K562 (cell line): Measurements from ENCODE around the gene GPR152. TPM values are rescaled to one million over a fixed set of nuclear protein-coding genes. Genes with fewer than 3 reads are reported as not detected.

ENCODE experiments used
- ATAC-seq: fragments of 200-7000 bp; cut with Tn5 transposase; 3 replicates; pipeline ENCODE4 v1.9.1; 2020; ENCODE audit warnings: moderate library complexity
- BruUV-seq: library from RNA; stranded (reverse); fragments of 400-500 nt; replicated peaks from 2 replicates; lab custom pipeline; 2021; lab: Mats Ljungman, UMichigan
- CTCF ChIA-PET: fragments of 300-600 bp; formaldehyde crosslinking; extraction: SDS; loops from one replicate; lab custom pipeline; 2021; ENCODE audit warnings: low intra/inter-chr PET ratio; lab: Yijun Ruan, JAX
- POLR2A ChIA-PET: fragments of 300-600, 350-650 bp; sonication (Branson Sonifier 250); formaldehyde crosslinking; extraction: SDS; loops from one replicate; lab custom pipeline; 2021; ENCODE audit warnings: antibody characterized with exemption, inconsistent platforms; lab: Yijun Ruan, JAX
- DNase-seq, 4 experiments: peaks; one replicate each; pipeline versions ENCODE4 v3.0.0 to v3.0.0-alpha.2; 2011 to 2018; ENCODE audit warnings: low spot score in 3 of 4, mixed read lengths in 3 of 4; ENCODE audit errors: extremely low read depth in 1 of 4
- FAIRE-seq: peaks from 2 replicates; lab custom pipeline; 2011; peaks lifted over from hg19 to GRCh38; lab: Jason Lieb, UNC
- H2AFZ ChIP-seq: 2 replicates; pipeline ENCODE4 v1.6.0; 2011; ENCODE audit warnings: low read depth, low read length, control low read depth, inconsistent platforms
- H3K27ac ChIP-seq: fragments of 200-600 bp; 3 replicates; pipeline ENCODE4 v1.8.0; 2011; ENCODE audit warnings: low read depth, mild to moderate bottlenecking, control low read depth, inconsistent platforms, low read length, moderate library complexity, mixed read lengths; ENCODE audit errors: extremely low read depth
- H3K27me3 ChIP-seq, 2 experiments: fragments of 300-600 bp in 1 of 2; 2 replicates in 1 of 2; 3 replicates in 1 of 2; pipeline versions ENCODE4 v1.6.0 to v1.8.0; 2011; ENCODE audit warnings: inconsistent platforms in 2 of 2, low read length in 2 of 2, mild to moderate bottlenecking in 1 of 2, mixed read lengths in 1 of 2, moderate library complexity in 1 of 2; ENCODE audit not compliant: control insufficient read depth in 2 of 2, insufficient read depth in 2 of 2
- H3K36me3 ChIP-seq: fragments of 300-600 bp; 3 replicates; pipeline ENCODE4 v1.8.0; 2011; ENCODE audit warnings: mild to moderate bottlenecking, low read length, inconsistent platforms; ENCODE audit not compliant: control insufficient read depth, insufficient read depth
- H3K4me1 ChIP-seq, 2 experiments: fragments of 200-600 bp in 1 of 2; replicated peaks in 1 of 2; 2 replicates in 1 of 2; 3 replicates in 1 of 2; pipeline versions ENCODE4 v1.5.1 to v1.8.0; 2011; ENCODE audit warnings: inconsistent platforms in 2 of 2, low read length in 2 of 2, mild to moderate bottlenecking in 1 of 2, mixed read lengths in 1 of 2, moderate library complexity in 1 of 2; ENCODE audit not compliant: control insufficient read depth in 2 of 2, insufficient read depth in 2 of 2
- H3K4me2 ChIP-seq: 2 replicates; pipeline ENCODE4 v1.6.1; 2011; ENCODE audit warnings: low read length, control low read depth, inconsistent platforms, mixed read lengths; ENCODE audit not compliant: insufficient read depth
- H3K4me3 ChIP-seq: fragments of 200-600 bp; sonication (generic), shearing (Covaris generic); 2 replicates; pipeline ENCODE4 v1.5.1; 2016; ENCODE audit warnings: control low read depth, inconsistent platforms
- H3K79me2 ChIP-seq: fragments of 200-600 bp; 3 replicates; pipeline ENCODE4 v1.8.0; 2011; ENCODE audit warnings: low read length, inconsistent platforms; ENCODE audit not compliant: control insufficient read depth, insufficient read depth
- H3K9ac ChIP-seq, 2 experiments: 2 replicates each; pipeline versions ENCODE4 v1.6.0 to v1.6.1; 2011; ENCODE audit warnings: low read depth in 2 of 2, low read length in 2 of 2, control low read depth in 1 of 2, inconsistent platforms in 1 of 2, mild to moderate bottlenecking in 1 of 2, mixed read lengths in 1 of 2; ENCODE audit not compliant: insufficient read depth in 1 of 2
- H3K9me1 ChIP-seq: one replicate; pipeline ENCODE4 v1.6.0; 2011; ENCODE audit warnings: inconsistent platforms, mild to moderate bottlenecking, low read length, moderate library complexity; ENCODE audit not compliant: control insufficient read depth, insufficient read depth
- H3K9me3 ChIP-seq: replicated peaks from 2 replicates; pipeline ENCODE4 v1.5.1; 2011; ENCODE audit warnings: low read depth, low read length, inconsistent platforms; ENCODE audit not compliant: control insufficient read depth, insufficient read depth
- H4K20me1 ChIP-seq: replicated peaks from 2 replicates; pipeline ENCODE4 v1.6.1; 2011; ENCODE audit warnings: low read length, inconsistent platforms, mixed read lengths; ENCODE audit not compliant: control insufficient read depth, insufficient read depth
- BRF1 ChIP-seq: IDR thresholded peaks from 3 replicates; pipeline ENCODE4 v1.6.1; 2011; ENCODE audit warnings: borderline replicate concordance, mild to moderate bottlenecking; ENCODE audit not compliant: insufficient read length; ENCODE audit errors: extremely low read depth
- ESRRA ChIP-seq: fragments of 450-650 bp; IDR thresholded peaks from 2 replicates; pipeline ENCODE4 v1.6.1; 2014; ENCODE audit warnings: low read depth, mild to moderate bottlenecking, moderate library complexity, borderline replicate concordance
- IFI16 ChIP-seq: fragments of 250-450 bp; sonication (Bioruptor Pico); IDR thresholded peaks from 2 replicates; pipeline ENCODE4 v2.1.2; 2022; ENCODE audit warnings: mild to moderate bottlenecking, inconsistent platforms
- NR2C1 ChIP-seq, 2 experiments: fragments of 450-650 bp; IDR thresholded peaks; 2 replicates each; pipeline ENCODE4 v1.6.1; 2017; ENCODE audit warnings: mild to moderate bottlenecking in 2 of 2, antibody characterized with exemption in 1 of 2, inconsistent platforms in 1 of 2, missing compliant biosample characterization in 1 of 2, missing genetic modification characterization in 1 of 2
- NR2C2 ChIP-seq, 2 experiments: fragments of 200-800 bp in 1 of 2; sonication (Bioruptor generic) in 1 of 2; sonication (generic) in 1 of 2; formaldehyde crosslinking in 1 of 2; IDR thresholded peaks; 2 replicates each; pipeline versions ENCODE4 v1.6.1 to v1.8.0; 2016 to 2022; ENCODE audit warnings: mild to moderate bottlenecking in 1 of 2, missing compliant biosample characterization in 1 of 2, missing genetic modification characterization in 1 of 2, missing genetic modification reagents in 1 of 2
- POLR2G ChIP-seq: fragments of 200-400 bp; formaldehyde crosslinking; IDR thresholded peaks from 2 replicates; pipeline ENCODE4 v1.6.1; 2017; ENCODE audit warnings: low read depth, mild to moderate bottlenecking, antibody characterized with exemption, low read length, moderate library complexity
- ZBTB7A ChIP-seq: IDR thresholded peaks from 2 replicates; pipeline ENCODE4 v1.6.1; 2011; ENCODE audit warnings: low read depth, mild to moderate bottlenecking, low read length, moderate library complexity, borderline replicate concordance; ENCODE audit not compliant: control insufficient read depth
- WGBS: fragments of 100-300 bp; shearing (Covaris generic); methylation state at CpG from one replicate; pipeline ENCODE4 v1.1.6; 2016; ENCODE audit warnings: low coverage, mixed read lengths; ENCODE audit not compliant: insufficient coverage; ENCODE audit errors: missing lambda C conversion rate; 5-methylcytosine and 5-hydroxymethylcytosine counted together
- in situ Hi-C: fragments of 300-500 bp; cut with MboI; formaldehyde crosslinking; loops from 4 replicates; pipeline ENCODE4 v1.15.0; 2018; ENCODE audit warnings: inconsistent platforms, mixed read lengths
- intact Hi-C: fragments of 100-400 bp; cut with micrococcal nuclease; formaldehyde crosslinking; loops from 2 replicates; pipeline ENCODE4 v1.14.2; 2022
- polyA plus RNA-seq, 8 experiments: library from polyadenylated mRNA; depleted of rRNA in 4 of 8; stranded (reverse) in 5 of 8; unstranded in 3 of 8; fragments of >200 nt; fragmentation: Nextera tagmentation in 2 of 8; fragmentation: Illumina TruSeq in 1 of 8; extraction: Ambion mirVana in 2 of 8; extraction: Trizol in 1 of 8; gene quantifications; 2 replicates each; pipeline versions ENCODE4 v1.2.1 to v1.2.3, GENCODE V29; 2011 to 2014; ENCODE audit warnings: inconsistent platforms in 1 of 8, missing spikeins in 1 of 8
- total RNA-seq, 7 experiments: library from RNA; depleted of rRNA in 6 of 7; stranded (reverse); fragments of >200 nt in 6 of 7; fragmentation: Illumina TruSeq in 2 of 7; extraction: Trizol in 2 of 7; gene quantifications; 2 replicates each; pipeline versions ENCODE4 v1.2.1 to v1.2.3, GENCODE V29; 2011 to 2021; ENCODE audit warnings: low replicate concordance in 1 of 7

The GPR152 gene
- total and polyA plus RNA-seq, 9 of the 15 experiments (the other 6 are each of a cell fraction or from before 2014, with no cell fraction given), result not detected

DNA sequence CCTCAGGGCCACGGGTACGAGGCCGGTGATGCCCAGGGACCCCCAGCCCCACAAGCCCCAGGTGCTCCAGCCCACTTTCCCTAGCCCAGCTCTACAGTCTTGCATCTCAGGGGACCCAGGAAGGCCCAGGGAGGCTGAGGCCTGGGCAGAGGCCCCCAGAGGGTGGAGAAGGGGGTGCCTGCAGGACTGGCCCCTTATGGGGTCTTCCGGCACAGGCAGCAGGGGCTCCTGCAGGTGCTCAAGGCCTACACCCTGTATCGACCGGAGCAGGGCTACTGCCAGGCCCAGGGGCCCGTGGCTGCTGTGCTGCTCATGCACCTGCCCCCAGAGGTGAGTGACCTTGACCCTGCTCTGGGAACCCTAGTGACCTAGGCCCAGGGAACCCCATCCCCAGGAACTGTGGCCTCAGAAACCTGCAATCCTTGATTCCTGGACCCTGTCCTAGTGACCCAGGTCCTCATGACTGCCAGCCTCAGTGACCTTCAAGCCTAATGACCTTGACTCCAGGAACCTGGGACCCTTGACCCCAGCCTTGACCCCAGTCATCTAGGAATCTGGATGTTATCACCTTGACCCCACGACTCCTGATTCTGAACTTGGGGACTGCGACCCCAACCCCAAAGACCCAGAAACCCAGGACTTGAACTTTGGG, 46.7 kb downstream of the GPR152 start:
- Histone ChIP-seq H3K9ac (no peak overlapping the region; a peak in 1 of 4 replicates), H3K27me3 (no peaks in the 10 kb centered on the region), H4K20me1 (no peaks in the 10 kb centered on the region), H3K4me3 (no peak overlapping the region), H2AFZ (no peak overlapping the region), H3K36me3 (0 out of 3 replicates have a peak, but pooled peaks cover under 1% of the 10 kb centered on the region), H3K79me2 (peaks cover 8% of the 10 kb centered on the region), H3K4me2 (no peak overlapping the region), H3K9me1 (no peaks in the 10 kb centered on the region), H3K4me1 (peaks cover 11 to 79% of the 10 kb centered on the region in 2 experiments), H3K27ac (no peak overlapping the region; the same call in 2 of the 3 replicates), H3K9me3 (no peaks in the 10 kb centered on the region)
- no TSS peak for BruUV-seq
- CTCF ChIA-PET, result no interaction called here
- FAIRE-seq (no peak), DNase-seq (no peak), ATAC-seq (no peak)
- intact Hi-C loops, result no loop called here
- in situ Hi-C loops, result no loop called here
- POLR2A ChIA-PET, result interaction anchor here (1.2 kb wide), 1 partner anchor 96 kb away, joined by 4 read pairs; no protein-coding TSS in a partner anchor
- TF ChIP-seq BRF1 (no peak), ESRRA (peak; percentile 89), NR2C2 (CRISPR knock-in tag; IDR thresholded peaks at IDR 0.05) (no peak), NR2C2 (tag; IDR thresholded peaks at IDR 0.05) (peak; percentile 44; the same call in 1 of the 2 replicates), POLR2G (0 out of 2 replicates have a peak, but pooled peaks have one; percentile 25), NR2C1 (IDR thresholded peaks at IDR 0.05) (peak; percentile 65), NR2C1 (tag; IDR thresholded peaks at IDR 0.05) (peak; percentile 75), IFI16 (CRISPR knock-in tag) (no peak), ZBTB7A (0 out of 2 replicates have a peak, but pooled peaks have one; percentile 12)
- WGBS, result 78% methylated on average over 9 of the region's 9 CpGs
